ENCODE measurements around the gene ADGRF5. TPM values are rescaled to one million over a fixed set of nuclear protein-coding genes. Genes with fewer than 3 reads are reported as not detected.

ADGRF5 gene
- total RNA-seq (2014; rRNA removed; shearing (Covaris generic)) = not detected in 2 replicates

GRCh38 chr6:46921731-46922130, at the start of gene ADGRF5:
TSS of gene ADGRF5 (minus strand) at chr6:46921938. CDS start at chr6:46906762, 15,176 bp downstream.
- no peaks in the 10 kb centered on the region for H3K36me3 ChIP-seq
- no peaks in the 10 kb centered on the region for H3K27me3 ChIP-seq (replicated peaks)
- H3K4me1 ChIP-seq (replicated peaks) = no peaks in the 10 kb centered on the region
- DNase-seq (ENCODE audit: low read depth in 1 of 2, low spot score in 2 of 2) = no peak
- no peak within 1 kb of the TSS for H3K4me3 ChIP-seq
- H3K27ac ChIP-seq = no peak within 1 kb of the TSS
- H3K9me3 ChIP-seq (replicated peaks) = no peaks in the 10 kb centered on the region

DNA sequence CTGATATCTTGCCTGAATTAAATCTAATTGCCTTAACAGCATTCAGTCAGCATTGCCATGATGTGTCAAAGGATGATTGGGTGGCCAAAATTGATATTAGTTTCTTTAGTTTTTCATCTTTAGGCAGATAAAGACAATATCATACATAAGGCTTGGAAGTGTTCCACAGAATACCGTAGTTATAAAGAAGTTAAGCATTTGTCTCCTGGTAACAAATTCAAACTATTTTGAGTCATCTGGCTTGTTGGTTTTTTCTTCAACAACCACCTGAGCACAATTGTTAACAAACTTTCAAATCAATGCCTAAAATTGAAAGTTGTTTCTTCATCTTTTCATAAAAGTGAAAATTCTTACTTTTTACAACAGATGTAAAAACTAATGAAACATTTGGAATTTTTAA, 47.5 kb upstream of the ADGRF5 start:
- Histone ChIP-seq H3K4me3 (no peak overlapping the region), H3K36me3 (no peaks in the 10 kb centered on the region), H3K4me1 (replicated peaks) (no peaks in the 10 kb centered on the region), H3K27me3 (replicated peaks) (no peaks in the 10 kb centered on the region), H3K27ac (no peak overlapping the region), H3K9me3 (replicated peaks) (no peaks in the 10 kb centered on the region)
- no peak for DNase-seq (ENCODE audit: low read depth in 1 of 2, low spot score in 2 of 2)

- no peak overlapping the region for H3K27ac ChIP-seq
- H3K4me1 ChIP-seq (replicated peaks) = no peaks in the 10 kb centered on the region
- H3K27me3 ChIP-seq (replicated peaks) = no peaks in the 10 kb centered on the region
- no peak for DNase-seq (ENCODE audit: low read depth in 1 of 2, low spot score in 2 of 2)
- H3K36me3 ChIP-seq = no peaks in the 10 kb centered on the region
- no peak overlapping the region for H3K4me3 ChIP-seq
- no peaks in the 10 kb centered on the region for H3K9me3 ChIP-seq (replicated peaks)
These were observed 46.1 kb upstream of the ADGRF5 start for GRCh38 chr6:46967826-46968349.

DNA sequence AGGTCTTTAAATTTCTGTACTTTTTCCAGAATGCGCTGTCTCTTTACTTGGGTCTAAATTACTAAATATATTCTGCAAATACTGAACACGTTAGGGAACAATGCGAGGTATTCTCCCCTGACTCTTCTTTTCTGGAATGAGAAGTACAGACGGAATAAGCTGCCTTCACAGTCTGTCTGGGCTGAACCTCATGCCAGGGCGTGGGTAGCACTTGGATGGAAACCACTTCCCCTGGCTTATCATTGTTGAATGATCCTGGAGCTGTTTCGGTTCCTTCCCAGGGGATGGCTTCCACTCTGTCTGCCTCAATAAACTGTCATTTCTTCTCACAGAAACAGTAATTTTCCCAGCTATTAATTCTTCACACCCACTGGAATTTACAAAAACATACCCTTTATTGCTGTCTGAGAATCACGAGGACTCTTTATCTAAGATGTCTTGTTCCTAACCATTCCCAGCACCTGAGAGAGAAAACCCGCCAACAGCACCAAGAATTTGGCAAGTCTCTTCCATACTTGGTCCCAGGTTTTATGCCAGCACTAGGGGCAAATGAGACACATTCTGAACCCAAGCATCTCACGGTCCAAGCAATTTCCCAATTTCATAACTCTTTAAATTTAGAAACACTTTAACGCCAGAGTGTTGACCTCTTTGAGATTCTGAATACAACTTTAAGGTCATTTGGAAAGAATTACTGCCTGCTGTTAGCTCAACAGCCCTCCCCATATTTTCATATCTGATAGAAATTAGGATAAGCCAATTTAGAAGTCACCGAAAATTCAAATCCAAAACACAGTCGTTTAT, 43.2 kb upstream of the ADGRF5 start:
- Histone ChIP-seq H3K27ac (no peak overlapping the region), H3K36me3 (no peaks in the 10 kb centered on the region)
- DNase-seq (ENCODE audit: low read depth in 1 of 2, low spot score in 2 of 2) = no peak

DNA sequence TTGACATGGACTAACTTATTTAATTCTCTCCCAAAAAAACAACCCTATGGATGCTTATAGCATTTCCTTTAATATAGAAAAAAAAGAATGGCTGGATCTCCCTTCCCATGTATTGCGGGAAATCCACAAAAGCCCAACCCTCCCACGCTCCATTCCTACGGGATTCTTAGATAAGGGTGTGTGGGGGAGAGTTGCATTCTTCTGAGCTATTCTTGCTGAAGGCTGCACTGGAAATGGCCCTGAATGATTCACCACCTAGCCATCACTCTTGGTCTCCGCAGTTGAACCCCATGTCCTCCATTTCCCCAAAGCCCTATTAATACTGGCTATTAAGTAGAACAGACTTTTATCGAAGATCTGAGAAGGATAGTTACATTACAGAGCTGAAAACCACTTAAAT, 41.9 kb upstream of the ADGRF5 start:
- Histone ChIP-seq H3K4me3 (no peak overlapping the region), H3K9me3 (replicated peaks) (no peaks in the 10 kb centered on the region; the same call in 1 of the 2 replicates), H3K27ac (no peak overlapping the region), H3K36me3 (no peaks in the 10 kb centered on the region), H3K4me1 (replicated peaks) (no peaks in the 10 kb centered on the region), H3K27me3 (replicated peaks) (no peaks in the 10 kb centered on the region; the same call in 1 of the 2 replicates)
- DNase-seq (ENCODE audit: low read depth in 1 of 2, low spot score in 2 of 2) = no peak

More for the DNA sequence above, 43.2 kb upstream of the ADGRF5 start:
- no peak overlapping the region for H3K4me3 ChIP-seq
- no peaks in the 10 kb centered on the region for H3K4me1 ChIP-seq (replicated peaks)
- H3K27me3 ChIP-seq (replicated peaks) = no peaks in the 10 kb centered on the region
- H3K9me3 ChIP-seq (replicated peaks) = no peaks in the 10 kb centered on the region; the same call in 1 of the 2 replicates

- H3K9me3 ChIP-seq (replicated peaks) = no peaks in the 10 kb centered on the region; the same call in 1 of the 2 replicates
- H3K4me3 ChIP-seq = no peak overlapping the region
- H3K36me3 ChIP-seq = no peaks in the 10 kb centered on the region
- H3K4me1 ChIP-seq (replicated peaks) = no peaks in the 10 kb centered on the region
- H3K27ac ChIP-seq = no peak overlapping the region
- no peaks in the 10 kb centered on the region; the same call in 1 of the 2 replicates for H3K27me3 ChIP-seq (replicated peaks)
- no peak for DNase-seq (ENCODE audit: low read depth in 1 of 2, low spot score in 2 of 2)
These were observed 41.3 kb upstream of the ADGRF5 start for GRCh38 chr6:46963039-46963438.

DNA sequence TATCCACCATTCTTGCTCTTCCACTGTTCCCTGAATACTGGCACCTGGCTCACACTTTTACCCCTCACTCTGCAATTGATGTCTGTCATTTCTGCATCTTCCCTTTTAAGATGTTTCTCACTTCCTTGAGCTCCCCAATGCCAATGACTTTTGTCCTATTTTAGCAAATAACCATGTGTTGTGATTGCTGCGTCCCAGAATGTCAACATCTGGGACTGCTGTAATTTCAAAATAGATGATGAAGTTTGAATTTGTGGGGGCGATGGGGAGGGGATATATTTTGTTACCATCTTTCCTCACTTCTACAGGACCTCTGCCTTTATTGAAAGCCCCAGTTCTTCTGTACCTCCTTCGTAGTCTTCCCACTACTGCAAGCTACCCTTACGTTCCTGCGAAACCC, 40.0 kb upstream of the ADGRF5 start:
- Histone ChIP-seq H3K36me3 (no peaks in the 10 kb centered on the region), H3K27ac (no peak overlapping the region), H3K9me3 (replicated peaks) (no peaks in the 10 kb centered on the region; the same call in 1 of the 2 replicates), H3K27me3 (replicated peaks) (no peaks in the 10 kb centered on the region; the same call in 1 of the 2 replicates), H3K4me3 (no peak overlapping the region), H3K4me1 (replicated peaks) (no peaks in the 10 kb centered on the region)
- no peak for DNase-seq (ENCODE audit: low read depth in 1 of 2, low spot score in 2 of 2)

GRCh38 chr6:46961232-46961631, 39.5 kb upstream of the ADGRF5 start:
- Histone ChIP-seq H3K27ac (no peak overlapping the region), H3K27me3 (replicated peaks) (no peaks in the 10 kb centered on the region; the same call in 1 of the 2 replicates), H3K36me3 (no peaks in the 10 kb centered on the region), H3K9me3 (replicated peaks) (no peaks in the 10 kb centered on the region; the same call in 1 of the 2 replicates), H3K4me1 (replicated peaks) (no peaks in the 10 kb centered on the region), H3K4me3 (no peak overlapping the region)
- DNase-seq (ENCODE audit: low read depth in 1 of 2, low spot score in 2 of 2) = no peak

GRCh38 chr6:46959419-46959818, 37.7 kb upstream of the ADGRF5 start:
- no peak overlapping the region for H3K4me3 ChIP-seq
- H3K27me3 ChIP-seq (replicated peaks) = no peaks in the 10 kb centered on the region; the same call in 1 of the 2 replicates
- H3K36me3 ChIP-seq = no peaks in the 10 kb centered on the region
- H3K9me3 ChIP-seq (replicated peaks) = no peaks in the 10 kb centered on the region; the same call in 1 of the 2 replicates
- no peak for DNase-seq (ENCODE audit: low read depth in 1 of 2, low spot score in 2 of 2)
- no peaks in the 10 kb centered on the region for H3K4me1 ChIP-seq (replicated peaks)
- no peak overlapping the region for H3K27ac ChIP-seq

DNA sequence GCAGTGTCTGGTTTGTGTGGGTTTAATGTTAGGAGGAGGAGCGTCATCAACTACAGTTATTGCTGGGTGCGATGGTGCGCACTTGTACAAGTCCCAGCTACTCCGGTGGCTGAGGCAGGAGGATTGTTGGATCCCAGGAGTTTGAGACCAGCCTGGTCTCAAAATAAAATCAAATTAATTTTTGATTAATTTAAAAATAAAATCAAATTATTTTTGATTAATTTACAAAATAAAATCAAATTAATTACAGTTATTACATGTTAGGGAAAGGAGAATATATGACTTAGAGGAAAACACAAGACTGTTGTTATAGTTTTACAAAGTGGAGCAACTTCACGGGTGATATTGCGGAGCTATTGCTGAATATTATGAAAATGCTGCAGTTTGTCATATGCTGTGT, 34.7 kb upstream of the ADGRF5 start:
- no peaks in the 10 kb centered on the region; the same call in 1 of the 2 replicates for H3K27me3 ChIP-seq (replicated peaks)
- no peaks in the 10 kb centered on the region for H3K36me3 ChIP-seq
- H3K27ac ChIP-seq = no peak overlapping the region
- H3K4me1 ChIP-seq (replicated peaks) = no peaks in the 10 kb centered on the region
- DNase-seq (ENCODE audit: low read depth in 1 of 2, low spot score in 2 of 2) = no peak
- no peak overlapping the region for H3K4me3 ChIP-seq
- H3K9me3 ChIP-seq (replicated peaks) = no peaks in the 10 kb centered on the region

GRCh38 chr6:46954837-46955451, 33.2 kb upstream of the ADGRF5 start:
- DNase-seq (ENCODE audit: low read depth in 1 of 2, low spot score in 2 of 2) = no peak
- Histone ChIP-seq H3K4me1 (replicated peaks) (no peaks in the 10 kb centered on the region), H3K27ac (no peak overlapping the region), H3K9me3 (replicated peaks) (no peaks in the 10 kb centered on the region), H3K36me3 (no peaks in the 10 kb centered on the region), H3K27me3 (replicated peaks) (no peaks in the 10 kb centered on the region; the same call in 1 of the 2 replicates), H3K4me3 (no peak overlapping the region)

DNA sequence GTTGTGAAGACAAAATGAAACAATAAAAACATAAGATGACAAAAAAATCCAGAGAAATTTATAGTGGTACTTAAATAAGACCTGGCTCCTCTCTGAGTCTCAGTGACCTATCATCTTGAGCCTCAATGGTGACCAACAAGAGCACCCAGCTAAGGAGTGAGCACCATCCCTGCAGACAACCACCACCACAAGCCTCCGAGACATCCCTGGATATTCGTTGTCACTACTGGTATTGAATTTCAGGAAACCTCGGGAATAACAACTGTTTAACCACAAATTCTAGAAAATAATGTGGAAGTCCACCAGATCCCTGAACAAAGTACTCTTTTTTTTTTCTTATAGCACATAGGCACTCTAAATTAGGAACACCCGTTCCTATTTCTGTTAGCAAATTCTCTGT, 32.2 kb upstream of the ADGRF5 start:
- Histone ChIP-seq H3K4me3 (no peak overlapping the region), H3K4me1 (replicated peaks) (peaks cover 10% of the 10 kb centered on the region), H3K27me3 (replicated peaks) (no peaks in the 10 kb centered on the region; the same call in 1 of the 2 replicates), H3K27ac (no peak overlapping the region), H3K36me3 (no peaks in the 10 kb centered on the region), H3K9me3 (replicated peaks) (no peaks in the 10 kb centered on the region)
- DNase-seq (ENCODE audit: low read depth in 1 of 2, low spot score in 2 of 2) = no peak

DNA sequence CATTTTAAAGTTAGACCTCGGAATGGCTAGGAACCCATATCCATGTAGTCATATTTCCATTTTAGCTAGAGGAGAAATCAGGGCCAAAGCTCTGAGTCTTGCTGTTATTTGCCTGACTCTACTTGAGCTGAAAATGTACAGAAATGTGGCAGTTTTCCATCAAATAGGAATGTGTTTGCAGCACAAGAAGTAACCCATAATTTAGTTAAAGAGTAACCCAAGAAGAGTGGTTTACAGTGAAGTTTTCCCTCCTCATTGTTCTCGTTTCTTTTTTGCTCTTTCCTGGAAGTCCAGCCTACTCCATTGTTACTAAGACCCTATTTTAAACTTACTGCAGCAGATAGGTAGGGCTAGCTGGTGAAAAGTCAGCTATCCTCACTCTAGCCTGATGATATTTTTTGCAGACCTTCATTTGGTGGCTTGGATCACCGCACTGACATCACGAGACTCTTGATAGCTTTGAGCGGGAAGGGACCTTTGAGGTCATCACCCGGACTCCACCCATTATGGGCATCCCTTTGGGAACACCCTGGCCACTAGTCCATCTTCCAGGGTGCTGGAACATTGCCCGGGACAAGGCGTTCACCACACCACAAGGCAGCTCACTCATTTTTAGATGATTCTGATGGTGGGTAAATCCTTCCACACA, 28.0 kb upstream of the ADGRF5 start:
- no peak for DNase-seq (ENCODE audit: low read depth in 1 of 2, low spot score in 2 of 2)
- no peaks in the 10 kb centered on the region for H3K27me3 ChIP-seq (replicated peaks)
- H3K36me3 ChIP-seq = no peaks in the 10 kb centered on the region
- H3K9me3 ChIP-seq (replicated peaks) = no peaks in the 10 kb centered on the region
- H3K27ac ChIP-seq = no peak overlapping the region
- peaks cover 11% of the 10 kb centered on the region for H3K4me1 ChIP-seq (replicated peaks)
- no peak overlapping the region for H3K4me3 ChIP-seq

All from SJSA1 (cell line).